ENCODE measurements around the gene KRT84. TPM values are rescaled to one million over a fixed set of nuclear protein-coding genes. Genes with fewer than 3 reads are reported as not detected.

The KRT84 gene
- total and polyA plus RNA-seq, 2 of the 4 experiments (the other 2 are of a cell fraction) = not detected

DNA sequence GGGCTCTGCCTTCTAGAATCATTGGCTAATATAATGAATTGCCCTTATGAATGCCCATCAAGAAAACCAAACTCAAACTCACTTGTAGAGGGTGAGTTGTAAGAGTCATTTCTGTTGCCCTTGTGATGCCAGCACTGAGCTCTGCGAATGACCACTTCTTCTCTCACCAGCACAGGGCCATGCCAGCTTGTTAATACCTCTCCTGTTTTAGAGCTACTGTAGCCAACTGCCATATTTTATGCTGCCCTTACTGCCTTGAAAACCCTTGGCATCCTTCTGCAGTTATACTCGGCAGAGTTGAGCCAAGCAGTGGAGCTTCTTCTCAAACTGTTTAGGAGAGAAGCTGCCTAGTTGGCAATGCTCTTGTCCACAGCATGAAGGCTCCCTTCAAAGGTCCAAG lies 40.6 kb upstream of the KRT84 start:
- no peak overlapping the region for H3K23ac ChIP-seq (ENCODE audit: low read depth, low read length)
- DNase-seq (no peak), ATAC-seq (ENCODE audit: low read depth) (no peak)
- 29% methylated on average over 1 of the region's 2 CpGs; no CpG with 5 or more reads in 1 of the 2 experiments for WGBS, 2 experiments (ENCODE audit: extremely low coverage in 2 of 2, insufficient read length in 1 of 2)
- no peaks in the 10 kb centered on the region for H4K20me1 ChIP-seq (ENCODE audit: insufficient read depth, low read length)
- no peaks in the 10 kb centered on the region for H3K36me3 ChIP-seq (ENCODE audit: control insufficient read depth, insufficient read depth, low read length)
- H4K8ac ChIP-seq (ENCODE audit: low read depth in 2 of 2, low read length in 2 of 2) = no peak overlapping the region
- CTCF ChIA-PET = no interaction called here
- H3K14ac ChIP-seq (replicated peaks; ENCODE audit: low read depth, low read length) = no peak overlapping the region
- peaks cover 73% of the 10 kb centered on the region for H3K27me3 ChIP-seq (ENCODE audit: control insufficient read depth, insufficient read depth, low read length)
- H2BK5ac ChIP-seq (ENCODE audit: low read depth, low read length, poor library complexity, severe bottlenecking) = no peak overlapping the region
- H3K9ac ChIP-seq (ENCODE audit: low read depth, low read length) = no peak overlapping the region
- H4K5ac ChIP-seq (ENCODE audit: low read depth, low read length) = no peak overlapping the region
- H3K4me1 ChIP-seq (ENCODE audit: control insufficient read depth, insufficient read depth, low read length) = no peaks in the 10 kb centered on the region
- H4K91ac ChIP-seq (ENCODE audit: insufficient read depth, low read depth, low read length) = no peak overlapping the region
- H2BK15ac ChIP-seq (ENCODE audit: low read depth, low read length) = no peak overlapping the region
- dilution Hi-C loops (cut with HindIII; ENCODE audit: low sequenced_read_pairs, unreplicated experiment) = no loop called here
- H3K9me1 ChIP-seq (ENCODE audit: insufficient read depth, low read length) = no peaks in the 10 kb centered on the region
- H3K4me3 ChIP-seq (ENCODE audit: insufficient read depth, low read depth, low read length) = no peak overlapping the region
- intact Hi-C loops (cut with micrococcal nuclease) = no loop called here
- no peaks in the 10 kb centered on the region for H3K79me1 ChIP-seq (ENCODE audit: low read depth in 1 of 2, low read length in 2 of 2)
- POLR2A ChIA-PET (ENCODE audit: unreplicated experiment) = no interaction called here
- in situ Hi-C loops (cut with MboI; ENCODE audit: low sequenced_read_pairs) = no loop called here
- H3K4me2 ChIP-seq (ENCODE audit: low read depth, low read length) = no peak overlapping the region
- no peak overlapping the region for H2AK5ac ChIP-seq (ENCODE audit: low read depth, low read length)
- no TSS peak for BruUV-seq (replicated peaks)
- TF ChIP-seq NFE2L2 (IDR thresholded peaks at IDR 0.05; ENCODE audit: low read depth, low read length) (no peak), MAZ (IDR thresholded peaks at IDR 0.05; ENCODE audit: borderline replicate concordance, low read depth, low read length) (no peak), POLR2A (IDR thresholded peaks at IDR 0.05; ENCODE audit: low read depth, low read length) (no peak)
- no peaks in the 10 kb centered on the region for H3K9me3 ChIP-seq (ENCODE audit: control insufficient read depth, insufficient read depth, low read length)
- H2AK9ac ChIP-seq (replicated peaks; ENCODE audit: low read depth, low read length, poor library complexity) = no peak overlapping the region
- no peak overlapping the region for H3K4ac ChIP-seq (ENCODE audit: low read depth, low read length)
- H3K56ac ChIP-seq (ENCODE audit: extremely low read depth, insufficient read depth, low read length) = no peak overlapping the region
- H2AFZ ChIP-seq (replicated peaks; ENCODE audit: low read length, poor library complexity) = no peak overlapping the region
- H3K27ac ChIP-seq (ENCODE audit: insufficient read depth, low read length) = no peak overlapping the region
- H2BK20ac ChIP-seq (ENCODE audit: low read depth, low read length) = no peak overlapping the region
- H2BK120ac ChIP-seq (ENCODE audit: low read depth, low read length) = no peak overlapping the region
- no peak overlapping the region for H3K18ac ChIP-seq (ENCODE audit: low read depth, low read length)
